ENCODE results near the gene USP17L12. TPM values are rescaled to one million over a fixed set of nuclear protein-coding genes. Genes with fewer than 3 reads are reported as not detected.
"Not testable (repeated sequence)": the region's sequence is repeated elsewhere in the genome, so short reads cannot be mapped to it uniquely, and the experiment has no call there.

The USP17L12 gene
- total and polyA plus RNA-seq, 4 donors = not detected

- H3K36me3 ChIP-seq (ENCODE audit: control insufficient read depth in 4 of 4, insufficient read depth in 4 of 4, low read length in 4 of 4); H3K9ac ChIP-seq (ENCODE audit: insufficient read depth in 1 of 2, low read length in 2 of 2); DNase-seq; H3K27ac ChIP-seq (ENCODE audit: low read depth in 1 of 2, low read length in 1 of 2); H3K4me1 ChIP-seq (ENCODE audit: control insufficient read depth in 5 of 5, insufficient read depth in 5 of 5, low read length in 5 of 5); H3K27me3 ChIP-seq (ENCODE audit: control insufficient read depth in 3 of 3, insufficient read depth in 3 of 3, low read length in 2 of 3); ATAC-seq (ENCODE audit: insufficient read depth, low FRiP score); H3K9me3 ChIP-seq (ENCODE audit: control insufficient read depth in 4 of 4, insufficient read depth in 3 of 4, low read length in 3 of 4); H3K4me3 ChIP-seq: not testable (repeated sequence)
- WGBS, 2 donors = 92% methylated on average over 5 of the region's 14 CpGs
Measured at GRCh38 chr4:9243579-9243978, 23.6 kb downstream of the USP17L12 start, which contains the start of gene USP17L17. TSS of gene USP17L17 (plus strand) at chr4:9243879. CDS start at chr4:9243879, 0 bp downstream.

- WGBS, 2 donors = 88 to 89% methylated on average over 14 to 15 of the region's 26 CpGs
- H3K9me3 ChIP-seq (ENCODE audit: control insufficient read depth in 4 of 4, insufficient read depth in 3 of 4, low read length in 3 of 4); ATAC-seq (ENCODE audit: insufficient read depth, low FRiP score): not testable (repeated sequence)
Measured at GRCh38 chr4:9247953-9248680, 28.2 kb downstream of the USP17L12 start, which contains the start of gene USP17L18. TSS of gene USP17L18 (plus strand) at chr4:9248630. CDS start at chr4:9248630, 0 bp downstream.

GRCh38 chr4:9253078-9253477, 33.1 kb downstream of the USP17L12 start, which contains the start of gene USP17L19:
TSS of gene USP17L19 (plus strand) at chr4:9253378. CDS start at chr4:9253378, 0 bp downstream.
- not testable (repeated sequence) for ATAC-seq (ENCODE audit: insufficient read depth, low FRiP score); H3K4me3 ChIP-seq; H3K27me3 ChIP-seq (ENCODE audit: control insufficient read depth in 3 of 3, insufficient read depth in 3 of 3, low read length in 2 of 3); H3K36me3 ChIP-seq (ENCODE audit: control insufficient read depth in 4 of 4, insufficient read depth in 4 of 4, low read length in 4 of 4); H3K4me1 ChIP-seq (ENCODE audit: control insufficient read depth in 5 of 5, insufficient read depth in 5 of 5, low read length in 5 of 5); H3K27ac ChIP-seq (ENCODE audit: low read depth in 1 of 2, low read length in 1 of 2); DNase-seq; H3K9me3 ChIP-seq (ENCODE audit: control insufficient read depth in 4 of 4, insufficient read depth in 3 of 4, low read length in 3 of 4); H3K9ac ChIP-seq (ENCODE audit: insufficient read depth in 1 of 2, low read length in 2 of 2)
- no CpG with 5 or more reads among the region's 13 CpGs for WGBS, 2 donors

More at GRCh38 chr4:9247953-9248680, 28.2 kb downstream of the USP17L12 start, which contains the start of gene USP17L18:
- H3K27me3 ChIP-seq (ENCODE audit: control insufficient read depth in 3 of 3, insufficient read depth in 3 of 3, low read length in 2 of 3); H3K4me3 ChIP-seq; H3K9ac ChIP-seq (ENCODE audit: insufficient read depth in 1 of 2, low read length in 2 of 2); H3K36me3 ChIP-seq (ENCODE audit: control insufficient read depth in 4 of 4, insufficient read depth in 4 of 4, low read length in 4 of 4); H3K4me1 ChIP-seq (ENCODE audit: control insufficient read depth in 5 of 5, insufficient read depth in 5 of 5, low read length in 5 of 5); H3K27ac ChIP-seq (ENCODE audit: low read depth in 1 of 2, low read length in 1 of 2): not testable (repeated sequence)
- peak in 1 of 3 donors; percentile 12 for DNase-seq

- H3K27me3 ChIP-seq (ENCODE audit: control insufficient read depth in 3 of 3, insufficient read depth in 3 of 3, low read length in 2 of 3); H3K9ac ChIP-seq (ENCODE audit: insufficient read depth in 1 of 2, low read length in 2 of 2); H3K4me3 ChIP-seq; H3K36me3 ChIP-seq (ENCODE audit: control insufficient read depth in 4 of 4, insufficient read depth in 4 of 4, low read length in 4 of 4); H3K27ac ChIP-seq (ENCODE audit: low read depth in 1 of 2, low read length in 1 of 2); H3K4me1 ChIP-seq (ENCODE audit: control insufficient read depth in 5 of 5, insufficient read depth in 5 of 5, low read length in 5 of 5); H3K9me3 ChIP-seq (ENCODE audit: control insufficient read depth in 4 of 4, insufficient read depth in 3 of 4, low read length in 3 of 4); DNase-seq; ATAC-seq (ENCODE audit: insufficient read depth, low FRiP score): not testable (repeated sequence)
- WGBS, 2 donors = no CpG with 5 or more reads among the region's 15 CpGs
Measured at GRCh38 chr4:9257824-9258223, 37.9 kb downstream of the USP17L12 start, which contains the start of gene USP17L20. TSS of gene USP17L20 (plus strand) at chr4:9258124. CDS start at chr4:9258124, 0 bp downstream.

- no CpG with 5 or more reads among the region's 13 CpGs for WGBS, 2 donors
Measured at GRCh38 chr4:9262572-9262971, 42.6 kb downstream of the USP17L12 start, which contains the start of gene USP17L21. TSS of gene USP17L21 (plus strand) at chr4:9262872. CDS start at chr4:9262872, 0 bp downstream.

GRCh38 chr4:9267319-9267718, 47.4 kb downstream of the USP17L12 start, which contains the start of gene USP17L22:
TSS of gene USP17L22 (plus strand) at chr4:9267619. CDS start at chr4:9267619, 0 bp downstream.
- not testable (repeated sequence) for H3K27ac ChIP-seq (ENCODE audit: low read depth in 1 of 2, low read length in 1 of 2); H3K4me3 ChIP-seq; H3K4me1 ChIP-seq (ENCODE audit: control insufficient read depth in 5 of 5, insufficient read depth in 5 of 5, low read length in 5 of 5); H3K36me3 ChIP-seq (ENCODE audit: control insufficient read depth in 4 of 4, insufficient read depth in 4 of 4, low read length in 4 of 4); H3K27me3 ChIP-seq (ENCODE audit: control insufficient read depth in 3 of 3, insufficient read depth in 3 of 3, low read length in 2 of 3); H3K9me3 ChIP-seq (ENCODE audit: control insufficient read depth in 4 of 4, insufficient read depth in 3 of 4, low read length in 3 of 4); H3K9ac ChIP-seq (ENCODE audit: insufficient read depth in 1 of 2, low read length in 2 of 2); DNase-seq; ATAC-seq (ENCODE audit: insufficient read depth, low FRiP score)
- WGBS, 2 donors = no CpG with 5 or more reads among the region's 15 CpGs

More at GRCh38 chr4:9262572-9262971, 42.6 kb downstream of the USP17L12 start, which contains the start of gene USP17L21:
- not testable (repeated sequence) for H3K27ac ChIP-seq (ENCODE audit: low read depth in 1 of 2, low read length in 1 of 2); ATAC-seq (ENCODE audit: insufficient read depth, low FRiP score); H3K9ac ChIP-seq (ENCODE audit: insufficient read depth in 1 of 2, low read length in 2 of 2); H3K36me3 ChIP-seq (ENCODE audit: control insufficient read depth in 4 of 4, insufficient read depth in 4 of 4, low read length in 4 of 4); H3K4me3 ChIP-seq; H3K4me1 ChIP-seq (ENCODE audit: control insufficient read depth in 5 of 5, insufficient read depth in 5 of 5, low read length in 5 of 5); H3K9me3 ChIP-seq (ENCODE audit: control insufficient read depth in 4 of 4, insufficient read depth in 3 of 4, low read length in 3 of 4); H3K27me3 ChIP-seq (ENCODE audit: control insufficient read depth in 3 of 3, insufficient read depth in 3 of 3, low read length in 2 of 3); DNase-seq
